H1 (cell line): ENCODE measurements around the gene LLGL1. TPM values are rescaled to one million over a fixed set of nuclear protein-coding genes. Genes with fewer than 3 reads are reported as not detected.

Source experiments
- polyA plus RNA-seq, 7 experiments: library from polyadenylated mRNA; depleted of rRNA in 3 of 7; stranded (reverse) in 5 of 7; unstranded in 2 of 7; fragments of >200 nt in 5 of 7; fragments of 200-250 nt in 2 of 7; gene quantifications; 1 replicate in 5 of 7; 2 replicates in 1 of 7; 4 replicates in 1 of 7; pipeline versions ENCODE4 v1.2.1 to v1.2.3, GENCODE V29; 2011 to 2013; ENCODE audit warnings: missing spikeins in 2 of 7, mixed read lengths in 2 of 7
- total RNA-seq: library from RNA; stranded (reverse); fragmentation: NEBNext Ultra II Directional; extraction: Animal tissue kit (Norgen Biotek cat#: 25700); gene quantifications from 2 replicates; pipeline ENCODE4 v1.2.1, GENCODE V29; 2021

Gene LLGL1
- total and polyA plus RNA-seq, 2 of the 8 experiments (the other 6 are each of a cell fraction or from before 2014, with no cell fraction given), result 71.3 to 107 TPM

Other genes with a start within 250 kb of the LLGL1 start
- gene ATPAF2, start 186.5 kb upstream of the LLGL1 start, total RNA-seq, result 22.9 and 23.3 TPM in 2 replicates
- 19.6 and 28.3 TPM in 2 replicates for gene ATPAF2, start 186.5 kb upstream of the LLGL1 start, polyA plus RNA-seq (2011; rRNA removed)
- 15.0 and 15.2 TPM in 2 replicates for gene GID4, start 186.2 kb upstream of the LLGL1 start, total RNA-seq
- 5.4 and 5.6 TPM in 2 replicates for gene GID4, start 186.2 kb upstream of the LLGL1 start, polyA plus RNA-seq (2011; rRNA removed)
- gene DRG2, start 137.7 kb upstream of the LLGL1 start, total RNA-seq, result 44.6 and 50.1 TPM in 2 replicates
- gene DRG2, start 137.7 kb upstream of the LLGL1 start, polyA plus RNA-seq (2011; rRNA removed), result 47.8 and 57.5 TPM in 2 replicates
- gene MYO15A, start 116.9 kb upstream of the LLGL1 start, total RNA-seq, result 1.5 and 1.6 TPM in 2 replicates
- 4.2 and 5.5 TPM in 2 replicates for gene MYO15A, start 116.9 kb upstream of the LLGL1 start, polyA plus RNA-seq (2011; rRNA removed)
- gene ALKBH5, start 41.8 kb upstream of the LLGL1 start, total RNA-seq, result 86.4 and 86.6 TPM in 2 replicates
- gene ALKBH5, start 41.8 kb upstream of the LLGL1 start, polyA plus RNA-seq (2011; rRNA removed), result 63.7 and 66.5 TPM in 2 replicates
- gene FLII, start 33.1 kb downstream of the LLGL1 start, total RNA-seq, result 300 and 324 TPM in 2 replicates
- 549 and 674 TPM in 2 replicates for gene FLII, start 33.1 kb downstream of the LLGL1 start, polyA plus RNA-seq (2011; rRNA removed)
- 9.9 and 12.4 TPM in 2 replicates for gene MIEF2, start 35.0 kb downstream of the LLGL1 start, total RNA-seq
- gene MIEF2, start 35.0 kb downstream of the LLGL1 start, polyA plus RNA-seq (2011; rRNA removed), result 24.9 and 39.6 TPM in 2 replicates
- gene TOP3A, start 89.4 kb downstream of the LLGL1 start, total RNA-seq, result 46.2 and 54.3 TPM in 2 replicates
- 21.5 and 23.4 TPM in 2 replicates for gene TOP3A, start 89.4 kb downstream of the LLGL1 start, polyA plus RNA-seq (2011; rRNA removed)
- 18.5 and 19.0 TPM in 2 replicates for gene SMCR8, start 89.7 kb downstream of the LLGL1 start, total RNA-seq
- gene SMCR8, start 89.7 kb downstream of the LLGL1 start, polyA plus RNA-seq (2011; rRNA removed), result 6.9 and 8.9 TPM in 2 replicates
- 38.0 and 39.3 TPM in 2 replicates for gene SHMT1, start 137.9 kb downstream of the LLGL1 start, total RNA-seq
- gene SHMT1, start 137.9 kb downstream of the LLGL1 start, polyA plus RNA-seq (2011; rRNA removed), result 30.7 and 31.9 TPM in 2 replicates
- not detected in 2 replicates for gene EVPLL, start 152.1 kb downstream of the LLGL1 start, total RNA-seq
- 0.06 and 0.13 TPM in 2 replicates for gene EVPLL, start 152.1 kb downstream of the LLGL1 start, polyA plus RNA-seq (2011; rRNA removed)